ENCODE results near the gene CRABP1.

Gene CRABP1

GRCh38 chr15:78325092-78325843, 14.9 kb upstream of the CRABP1 start:
- Histone ChIP-seq H3K4me3 (ENCODE audit: low read depth, low read length) (no peak overlapping the region), H3K27ac (ENCODE audit: extremely low read depth, low read depth, low read length) (no peak overlapping the region), H3K36me3 (ENCODE audit: control insufficient read depth in 2 of 2, insufficient read depth in 1 of 2, low read length in 2 of 2) (no peaks in the 10 kb centered on the region), H3K4me1 (ENCODE audit: control insufficient read depth, insufficient read depth, low read length) (no peaks in the 10 kb centered on the region; the same call in 1 of the 2 replicates), H3K9me3 (ENCODE audit: control insufficient read depth, insufficient read depth, low read depth, low read length) (no peaks in the 10 kb centered on the region)
- TF ChIP-seq ZFHX2 (tag by site-specific recombination; conservative IDR thresholded peaks at IDR 0.05) (peak; percentile 53; the same call in 1 of the 2 replicates), ZIC2 (tag by site-specific recombination; IDR thresholded peaks at IDR 0.05) (peak; percentile 41; the same call in 1 of the 2 replicates), ZNF544 (tag by site-specific recombination; IDR thresholded peaks at IDR 0.05) (no peak)
- CTCF ChIA-PET, result interaction anchor here (1.1 to 2.7 kb wide), 2 partner anchors 17 to 98 kb away, joined by 3 to 8 read pairs; no protein-coding TSS in a partner anchor
- POLR2A ChIA-PET, result no interaction called here

DNA sequence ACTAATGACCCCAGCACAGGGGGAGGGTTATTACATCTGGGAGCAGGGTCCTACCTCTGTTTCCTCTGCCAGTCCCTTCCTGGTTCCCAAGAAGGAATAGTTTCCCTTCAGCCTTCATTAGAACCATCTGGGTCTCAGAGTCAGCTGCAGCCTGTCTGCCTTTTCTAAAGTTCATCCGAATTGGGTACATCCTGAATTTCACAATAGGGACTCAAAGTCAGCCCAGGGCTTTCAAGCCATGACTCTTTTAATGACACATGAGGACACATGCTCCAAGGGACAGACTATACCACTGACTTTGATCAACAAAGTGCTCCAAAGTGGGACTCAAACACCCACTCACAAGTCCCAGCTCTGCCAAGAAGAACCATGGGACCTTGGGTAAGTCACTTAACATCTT, 12.7 kb upstream of the CRABP1 start:
- H3K27ac ChIP-seq (ENCODE audit: extremely low read depth, low read depth, low read length), result no peak overlapping the region
- no peaks in the 10 kb centered on the region for H3K9me3 ChIP-seq (ENCODE audit: control insufficient read depth, insufficient read depth, low read depth, low read length)
- TF ChIP-seq, protein P1, sequence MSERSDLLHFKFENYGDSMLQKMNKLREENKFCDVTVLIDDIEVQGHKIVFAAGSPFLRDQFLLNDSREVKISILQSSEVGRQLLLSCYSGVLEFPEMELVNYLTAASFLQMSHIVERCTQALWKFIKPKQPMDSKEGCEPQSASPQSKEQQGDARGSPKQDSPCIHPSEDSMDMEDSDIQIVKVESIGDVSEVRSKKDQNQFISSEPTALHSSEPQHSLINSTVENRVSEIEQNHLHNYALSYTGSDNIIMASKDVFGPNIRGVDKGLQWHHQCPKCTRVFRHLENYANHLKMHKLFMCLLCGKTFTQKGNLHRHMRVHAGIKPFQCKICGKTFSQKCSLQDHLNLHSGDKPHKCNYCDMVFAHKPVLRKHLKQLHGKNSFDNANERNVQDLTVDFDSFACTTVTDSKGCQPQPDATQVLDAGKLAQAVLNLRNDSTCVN (tag by site-specific recombination; optimal IDR thresholded peaks at IDR 0.05), result no peak
- TF ChIP-seq ZSCAN5A (tag by site-specific recombination; IDR thresholded peaks at IDR 0.05) (no peak), ZNF169 (tag by site-specific recombination; IDR thresholded peaks at IDR 0.05) (no peak), ZBTB7A (tag by site-specific recombination; IDR thresholded peaks at IDR 0.05; ENCODE audit: low read depth) (no peak), ZNF548 (tag by site-specific recombination; IDR thresholded peaks at IDR 0.05) (no peak)
- TF ChIP-seq, protein P2, sequence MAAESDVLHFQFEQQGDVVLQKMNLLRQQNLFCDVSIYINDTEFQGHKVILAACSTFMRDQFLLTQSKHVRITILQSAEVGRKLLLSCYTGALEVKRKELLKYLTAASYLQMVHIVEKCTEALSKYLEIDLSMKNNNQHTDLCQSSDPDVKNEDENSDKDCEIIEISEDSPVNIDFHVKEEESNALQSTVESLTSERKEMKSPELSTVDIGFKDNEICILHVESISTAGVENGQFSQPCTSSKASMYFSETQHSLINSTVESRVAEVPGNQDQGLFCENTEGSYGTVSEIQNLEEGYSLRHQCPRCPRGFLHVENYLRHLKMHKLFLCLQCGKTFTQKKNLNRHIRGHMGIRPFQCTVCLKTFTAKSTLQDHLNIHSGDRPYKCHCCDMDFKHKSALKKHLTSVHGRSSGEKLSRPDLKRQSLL (tag by site-specific recombination; IDR thresholded peaks at IDR 0.05), result no peak
- no peaks in the 10 kb centered on the region; the same call in 1 of the 2 replicates for H3K4me1 ChIP-seq (ENCODE audit: control insufficient read depth, insufficient read depth, low read length)
- H3K4me3 ChIP-seq (ENCODE audit: low read depth, low read length), result no peak overlapping the region
- CTCF ChIA-PET, result interaction anchor here (1.0 to 1.1 kb wide), 2 partner anchors 18 to 93 kb away, joined by 3 read pairs; no protein-coding TSS in a partner anchor
- no peaks in the 10 kb centered on the region for H3K36me3 ChIP-seq (ENCODE audit: control insufficient read depth in 2 of 2, insufficient read depth in 1 of 2, low read length in 2 of 2)
- POLR2A ChIA-PET, result no interaction called here

GRCh38 chr15:78329625-78330024, 10.5 kb upstream of the CRABP1 start:
- CTCF ChIA-PET, result no interaction called here

More at GRCh38 chr15:78329625-78330024, 10.5 kb upstream of the CRABP1 start:
- no peak for TF ChIP-seq BCL11A (tag by site-specific recombination; IDR thresholded peaks at IDR 0.05; ENCODE audit: low read depth)
- no peak for TF ChIP-seq ZBTB7A (tag by site-specific recombination; IDR thresholded peaks at IDR 0.05; ENCODE audit: low read depth)
- TF ChIP-seq ZNF24 (tag by site-specific recombination; IDR thresholded peaks at IDR 0.05), result no peak
- TF ChIP-seq ZNF776 (tag by site-specific recombination; IDR thresholded peaks at IDR 0.05; ENCODE audit: borderline replicate concordance), result no peak
- no peak for TF ChIP-seq ZBTB44 (tag by site-specific recombination; IDR thresholded peaks at IDR 0.05)
- TF ChIP-seq INSM2 (tag by site-specific recombination; IDR thresholded peaks at IDR 0.05), result no peak
- TF ChIP-seq SETDB1 (IDR thresholded peaks at IDR 0.05; ENCODE audit: insufficient read length, low read length), result no peak
- TF ChIP-seq ZNF366 (tag by site-specific recombination; conservative IDR thresholded peaks at IDR 0.05), result no peak
- no peak for TF ChIP-seq SP2 (tag by site-specific recombination; IDR thresholded peaks at IDR 0.05)
- no peak for TF ChIP-seq ZNF660 (tag by site-specific recombination; IDR thresholded peaks at IDR 0.05)
- no peaks in the 10 kb centered on the region for H3K4me1 ChIP-seq (ENCODE audit: control insufficient read depth, insufficient read depth, low read length)
- H3K4me3 ChIP-seq (ENCODE audit: low read depth, low read length), result no peak overlapping the region
- no peaks in the 10 kb centered on the region for H3K9me3 ChIP-seq (ENCODE audit: control insufficient read depth, insufficient read depth, low read depth, low read length)
- H3K36me3 ChIP-seq (ENCODE audit: control insufficient read depth in 2 of 2, insufficient read depth in 1 of 2, low read length in 2 of 2), result no peaks in the 10 kb centered on the region
- POLR2A ChIA-PET, result interaction anchor here (1.4 kb wide), 1 partner anchor 30 kb away, joined by 3 read pairs; the partner anchor contains the start of gene SKIC8
- no peak overlapping the region for H3K27ac ChIP-seq (ENCODE audit: extremely low read depth, low read depth, low read length)

Measured in HEK293 (cell line).